ENCODE data around the gene DCAF7. TPM values are rescaled to one million over a fixed set of nuclear protein-coding genes. Genes with fewer than 3 reads are reported as not detected.

DCAF7 gene
- polyA plus RNA-seq, 1 donor = 43.2 TPM

- no peak for DNase-seq
These were observed 39.4 kb downstream of the DCAF7 start for GRCh38 chr17:63589646-63590045.

- no peak for DNase-seq
These were observed 42.5 kb downstream of the DCAF7 start for GRCh38 chr17:63592797-63593196.

- no peak for DNase-seq
These were observed 44.9 kb downstream of the DCAF7 start for GRCh38 chr17:63595132-63595531.

- DNase-seq = no peak
These were observed 46.7 kb downstream of the DCAF7 start for GRCh38 chr17:63596856-63597586.

- DNase-seq = no peak
These were observed 48.0 kb downstream of the DCAF7 start for GRCh38 chr17:63598281-63598680.

GRCh38 chr17:63600569-63601438 lies 50.5 kb downstream of the DCAF7 start, which contains the start of gene TACO1:
Gene TACO1, plus strand, starts transcription at chr17:63600895. Its CDS starts 189 bp downstream, at chr17:63601084.
- DNase-seq = peak; percentile 84

- DNase-seq = no peak
These were observed 51.4 kb downstream of the DCAF7 start for GRCh38 chr17:63601439-63602371.

- no peak for DNase-seq
These were observed 59.7 kb downstream of the DCAF7 start for GRCh38 chr17:63609816-63610573.

- DNase-seq = no peak
These were observed 60.6 kb downstream of the DCAF7 start for GRCh38 chr17:63610854-63611253.

GRCh38 chr17:63611354-63611753 lies 61.1 kb downstream of the DCAF7 start:
- DNase-seq = no peak

- no peak for DNase-seq
These were observed 63.4 kb downstream of the DCAF7 start for GRCh38 chr17:63613663-63614062.

- DNase-seq = no peak
These were observed 71.0 kb downstream of the DCAF7 start for GRCh38 chr17:63621229-63621683.

GRCh38 chr17:63621684-63622573 lies 71.7 kb downstream of the DCAF7 start, which contains the start of gene MAP3K3:
Gene MAP3K3, plus strand, starts transcription at chr17:63622417. Its CDS starts 343 bp downstream, at chr17:63622760.
- DNase-seq = peak; percentile 98

GRCh38 chr17:63622574-63623390 lies 72.5 kb downstream of the DCAF7 start:
- peak; percentile 63 for DNase-seq

GRCh38 chr17:63623786-63624530 lies 73.7 kb downstream of the DCAF7 start:
- no peak for DNase-seq

- DNase-seq = no peak
These were observed 74.2 kb downstream of the DCAF7 start for GRCh38 chr17:63624531-63624880.

- no peak for DNase-seq
These were observed 76.4 kb downstream of the DCAF7 start for GRCh38 chr17:63626551-63627180.

GRCh38 chr17:63629627-63630026 lies 79.3 kb downstream of the DCAF7 start:
- no peak for DNase-seq

Data from hindlimb muscle (tissue), 1 donor.